NOMO-1 treated with DMSO at 0.1 percent for 48 hours (cell line): ENCODE results near the gene BUB1B.

Experiments used
- DNase-seq: peaks from one replicate; lab custom pipeline; 2025; ENCODE audit not compliant: unreplicated experiment; lab: John Stamatoyannopoulos, UW

The BUB1B gene

DNA sequence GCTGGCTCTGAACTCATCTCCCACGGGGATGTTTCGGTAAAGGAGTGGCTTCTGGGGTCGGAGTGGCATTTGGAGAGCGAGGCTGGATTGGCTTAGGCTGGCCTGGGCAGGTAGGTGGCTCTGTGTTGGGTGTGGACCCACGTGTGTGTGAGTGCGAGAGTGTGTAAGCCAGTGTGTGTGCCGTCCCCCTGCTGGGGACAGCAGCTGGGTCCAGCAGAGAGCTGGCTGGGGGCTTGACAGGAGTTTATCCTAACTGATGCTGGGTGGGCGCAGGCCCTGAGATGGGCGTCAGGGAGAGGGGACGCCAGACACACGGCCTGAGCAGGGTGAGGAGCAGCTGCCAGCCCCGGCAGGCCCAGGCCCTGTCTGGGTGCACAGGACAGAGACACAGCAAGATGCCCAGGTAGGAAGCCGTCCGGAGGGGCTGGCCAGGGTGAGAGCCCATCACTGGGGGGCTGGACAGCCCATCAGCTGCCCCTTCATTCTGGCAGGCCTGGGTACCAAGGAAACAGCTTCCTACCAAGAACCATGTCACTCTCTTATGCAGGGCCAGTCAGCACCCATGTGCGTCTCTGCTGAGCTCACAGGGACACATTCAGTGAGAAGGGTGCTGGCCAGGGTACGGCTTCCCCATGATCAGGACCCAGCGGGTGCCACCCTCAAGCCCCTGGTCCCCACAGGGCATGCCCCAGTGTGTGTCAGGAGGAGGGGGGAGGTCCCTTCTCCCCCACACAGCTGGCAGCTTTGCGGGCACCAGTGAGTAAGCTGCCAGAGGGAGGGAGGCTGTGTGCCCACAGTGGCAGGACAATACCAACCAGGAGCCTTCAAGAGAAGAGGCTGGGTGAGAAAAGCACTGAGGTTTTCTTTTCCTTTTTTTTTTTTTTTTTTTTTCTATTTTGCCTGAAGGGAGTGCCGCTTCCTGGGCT lies 79.1 kb downstream of the BUB1B start:
- DNase-seq, result no peak

DNA sequence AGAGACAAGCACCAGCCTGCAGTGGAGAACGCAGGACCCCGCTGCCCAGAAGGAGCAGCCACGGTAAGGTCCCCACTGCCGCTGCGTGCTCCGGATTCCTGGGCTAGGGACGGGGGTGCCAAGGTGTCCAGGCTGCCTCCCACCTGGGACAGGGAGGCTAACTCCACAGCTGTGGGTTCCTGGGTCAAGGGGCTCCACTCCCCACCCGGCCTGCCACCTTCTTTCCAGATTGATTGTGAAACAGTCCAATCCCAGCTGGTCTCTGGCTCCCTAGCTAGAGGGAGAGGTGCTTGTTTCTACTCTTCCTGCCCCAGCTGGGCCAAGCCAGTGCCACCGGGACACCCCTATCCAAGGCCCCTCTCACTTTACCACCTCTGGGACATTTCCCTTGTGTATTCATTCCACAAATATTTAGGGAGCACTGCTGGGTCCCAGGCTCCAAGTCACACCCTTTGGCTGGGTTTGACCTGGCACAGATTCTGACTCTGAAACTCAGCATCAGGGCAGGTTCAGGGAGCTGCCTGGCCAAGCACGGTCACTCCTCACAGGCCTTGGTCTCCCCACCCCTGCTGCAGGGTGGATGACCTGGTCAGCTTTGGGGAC lies 79.9 kb downstream of the BUB1B start:
- no peak for DNase-seq

DNA sequence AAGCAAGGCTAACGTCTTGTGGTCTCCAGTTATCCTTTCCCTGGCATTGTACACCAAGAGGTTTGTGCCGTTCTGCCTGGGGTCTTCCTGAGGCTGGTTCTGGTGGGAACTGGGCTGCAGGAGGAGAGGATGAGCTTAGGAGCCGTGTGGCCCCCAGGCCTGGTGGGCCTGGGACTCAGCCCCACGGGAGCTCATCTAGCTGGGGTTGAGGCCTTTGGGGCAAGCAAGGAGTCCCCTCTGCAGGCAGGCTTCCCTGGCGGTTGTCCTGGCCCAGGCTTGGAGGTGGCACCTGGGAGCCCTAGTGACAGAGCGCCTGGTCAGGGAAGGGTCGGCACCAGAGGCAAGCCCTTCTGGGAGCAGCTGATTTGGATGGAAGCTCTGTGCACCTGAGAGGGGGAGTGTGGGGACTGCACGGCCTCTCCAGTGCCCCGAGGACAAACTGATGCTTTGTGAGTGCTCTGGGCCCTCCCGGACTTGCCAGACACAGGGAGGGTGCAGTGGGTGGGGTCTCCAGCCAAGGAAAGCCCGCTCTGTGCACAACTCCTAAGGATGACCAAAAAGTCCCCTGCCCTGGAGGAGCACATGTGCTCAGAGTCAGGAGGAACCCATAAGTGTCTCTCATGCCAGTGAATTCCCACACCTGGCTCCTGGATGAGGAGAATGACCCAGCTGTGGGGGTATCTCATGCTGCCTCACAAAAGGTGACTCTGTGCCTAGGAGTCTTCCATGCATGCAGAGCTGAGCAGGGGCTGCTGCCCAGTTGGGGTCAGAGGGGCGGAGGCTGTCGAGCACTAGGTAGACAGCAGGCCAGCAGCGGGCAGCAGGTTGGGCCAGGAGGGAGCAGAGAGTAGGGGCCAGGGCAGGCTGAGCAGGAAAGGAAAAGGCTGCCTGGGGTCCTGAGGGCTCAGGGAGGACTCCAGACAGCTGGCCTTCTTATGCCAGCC lies 80.7 kb downstream of the BUB1B start:
- DNase-seq, result no peak

DNA sequence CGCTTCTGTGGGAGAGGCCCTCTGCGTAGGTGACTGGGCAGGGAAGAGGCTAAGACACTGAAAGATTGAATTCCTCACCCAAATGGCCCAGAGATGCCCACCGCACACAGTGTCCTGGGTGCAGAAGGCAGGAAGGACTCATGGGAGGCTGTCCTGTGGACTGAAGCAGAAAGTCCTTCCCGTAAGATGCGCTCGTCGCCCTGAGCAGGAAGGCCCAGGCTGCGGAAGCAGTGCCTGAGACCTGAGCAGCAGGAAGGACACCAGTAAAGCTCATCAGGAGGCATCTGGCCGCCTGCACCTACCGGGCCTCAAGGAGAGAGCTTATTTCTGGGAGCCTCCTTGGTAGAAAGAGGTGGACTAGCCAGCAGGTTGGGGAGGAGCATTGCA lies 81.3 kb downstream of the BUB1B start:
- no peak for DNase-seq

DNA sequence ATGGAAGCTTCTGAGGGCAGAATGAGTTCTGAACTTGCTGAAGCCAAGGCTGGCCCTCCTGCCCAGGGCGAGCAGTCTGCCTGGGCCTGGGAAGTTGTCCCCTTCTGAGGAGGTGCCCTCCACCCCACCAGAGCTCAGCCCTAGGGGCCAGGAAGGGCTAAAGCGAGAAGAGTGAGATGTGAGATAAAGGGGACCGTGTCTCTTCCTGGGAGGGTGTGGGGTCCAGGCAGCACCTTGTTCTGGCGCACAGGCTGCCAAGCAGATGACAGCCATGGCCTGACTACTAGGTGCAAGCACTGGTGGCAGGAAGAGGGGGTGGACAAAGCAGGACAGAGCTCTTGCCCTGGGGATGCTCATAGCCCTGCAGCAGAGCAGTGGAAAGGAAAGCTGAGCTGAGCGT lies 81.7 kb downstream of the BUB1B start:
- no peak for DNase-seq

DNA sequence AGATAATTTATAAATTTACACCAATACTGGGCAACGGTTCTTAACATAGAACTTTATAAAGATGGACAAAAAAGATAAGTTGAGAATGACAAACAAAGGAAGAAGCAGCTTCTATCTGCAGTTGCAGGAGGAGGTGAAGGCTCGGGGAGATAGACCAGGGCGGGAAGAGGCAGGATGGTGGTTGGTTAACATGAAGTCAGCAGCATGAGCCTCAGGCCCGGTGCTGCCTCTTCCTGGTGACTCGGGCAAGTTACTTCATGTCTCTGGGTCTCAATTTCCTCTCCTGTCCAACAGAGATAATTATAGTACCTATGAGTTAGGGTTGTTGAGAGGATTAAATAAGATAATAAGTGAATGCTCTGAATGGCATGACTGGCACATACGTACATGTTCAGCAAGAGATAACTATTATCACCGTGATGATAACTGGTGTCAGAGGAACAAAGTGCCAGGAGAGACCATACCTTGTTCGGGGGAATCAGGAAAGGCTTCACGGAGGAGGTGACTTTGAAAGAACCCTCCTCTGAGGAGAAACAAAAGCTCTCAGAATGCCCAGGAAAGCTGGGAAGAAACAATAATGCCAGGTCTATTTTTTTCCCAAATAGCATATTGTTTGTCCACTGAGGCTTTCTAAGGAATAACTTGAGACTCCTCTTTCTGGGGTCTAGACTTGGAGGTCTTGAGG lies 82.4 kb downstream of the BUB1B start:
- no peak for DNase-seq

DNA sequence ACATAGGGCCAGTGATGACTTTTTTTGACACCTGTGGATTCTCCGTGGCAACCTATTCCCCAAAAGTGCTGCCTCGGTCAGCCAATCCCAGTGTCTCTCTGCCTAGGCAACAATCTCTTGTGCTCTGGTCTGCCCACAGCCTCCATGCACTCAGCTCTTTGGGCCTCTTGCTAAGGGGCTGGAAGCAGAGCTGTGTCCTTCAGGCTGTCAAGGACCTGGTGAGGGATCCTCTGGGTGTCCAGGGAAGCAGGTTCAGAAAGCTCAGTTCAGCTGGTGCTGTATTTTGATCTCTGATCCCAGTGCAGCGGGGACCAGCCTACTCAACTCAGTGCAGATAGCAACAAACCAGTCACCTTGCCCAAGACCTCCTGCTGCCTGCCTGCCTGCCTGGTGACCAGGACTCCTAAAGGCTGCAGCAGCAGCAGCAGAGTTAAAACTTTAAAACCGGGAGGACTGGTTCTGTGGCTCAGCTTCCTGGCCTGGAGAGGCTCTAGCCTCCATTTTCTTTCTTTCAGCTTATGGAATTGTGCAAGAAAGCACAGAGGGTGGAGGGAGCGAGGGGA lies 84.2 kb downstream of the BUB1B start:
- no peak for DNase-seq

DNA sequence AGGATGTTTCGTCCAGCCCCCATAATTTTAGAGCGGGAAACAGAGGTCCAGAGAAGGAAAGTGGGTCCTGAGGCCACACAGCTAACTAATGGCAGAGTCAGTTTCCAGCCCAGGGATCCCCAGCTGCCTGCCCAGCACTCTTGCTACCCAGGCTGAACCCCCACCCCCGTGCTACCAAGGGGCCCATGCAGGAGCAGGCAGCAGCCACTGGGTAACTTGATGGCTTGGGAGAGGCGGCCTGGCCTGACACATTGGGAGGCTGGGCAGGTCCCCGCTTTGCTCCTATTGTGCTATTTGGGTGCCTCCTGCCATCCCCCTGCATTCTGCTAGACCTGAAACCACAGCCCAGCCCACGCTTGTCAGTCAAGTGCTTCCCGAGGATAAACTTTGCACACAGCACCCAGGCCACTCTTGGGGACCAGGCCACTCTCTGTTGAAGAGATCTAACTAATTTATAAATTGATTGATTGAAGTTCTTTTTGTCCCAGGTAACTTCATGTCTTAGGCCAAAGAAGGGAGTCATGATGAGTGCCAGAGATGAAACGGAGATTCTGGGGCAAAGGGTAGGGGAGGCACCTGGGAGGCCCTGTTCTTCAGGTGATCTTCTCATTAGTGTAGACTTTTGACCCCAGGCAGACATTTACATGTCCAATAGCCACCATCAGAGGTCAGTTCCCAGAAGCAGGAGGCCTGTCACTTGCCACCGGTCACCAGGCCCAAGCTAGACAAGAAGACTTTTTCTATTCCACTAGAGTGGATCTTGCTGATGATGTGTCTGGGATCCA lies 85.0 kb downstream of the BUB1B start:
- no peak for DNase-seq

DNA sequence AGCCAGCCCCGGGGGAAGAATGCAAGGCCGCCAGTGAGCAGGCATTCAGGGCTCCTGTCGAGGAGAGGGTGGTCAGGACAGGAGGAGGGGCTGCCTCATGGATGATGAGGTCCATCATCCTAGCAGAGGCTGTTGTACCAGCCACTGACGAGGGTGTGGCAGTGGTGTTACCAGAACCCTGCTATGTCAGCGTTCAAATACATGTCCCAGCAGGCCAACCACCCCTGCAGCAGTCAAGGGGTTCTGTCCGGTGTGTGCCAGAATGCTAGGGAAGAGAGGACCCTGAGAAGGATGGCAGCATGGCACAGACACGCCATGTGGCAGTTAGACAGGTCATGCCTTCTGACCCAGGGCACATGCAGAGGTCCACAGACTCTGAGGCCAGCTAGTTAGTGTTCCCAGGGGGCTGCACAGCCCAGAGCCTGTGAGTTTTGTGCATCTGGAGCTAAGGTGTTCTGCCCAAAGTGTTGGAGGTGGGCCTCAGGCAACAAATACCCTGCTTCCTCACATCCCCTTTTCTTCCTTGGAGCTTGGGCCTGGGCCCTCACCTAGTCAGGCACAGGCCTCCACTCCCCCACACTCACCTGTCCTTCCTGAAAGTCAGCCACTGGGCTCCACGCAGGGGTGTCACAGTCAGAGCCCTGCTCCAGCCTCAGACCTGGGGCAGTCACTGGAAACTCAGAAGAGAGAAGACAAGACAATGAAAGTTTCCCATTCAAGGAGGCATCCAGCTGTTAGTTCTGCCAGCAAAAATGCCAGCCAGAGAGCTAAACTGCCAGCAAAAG lies 85.8 kb downstream of the BUB1B start:
- no peak for DNase-seq

DNA sequence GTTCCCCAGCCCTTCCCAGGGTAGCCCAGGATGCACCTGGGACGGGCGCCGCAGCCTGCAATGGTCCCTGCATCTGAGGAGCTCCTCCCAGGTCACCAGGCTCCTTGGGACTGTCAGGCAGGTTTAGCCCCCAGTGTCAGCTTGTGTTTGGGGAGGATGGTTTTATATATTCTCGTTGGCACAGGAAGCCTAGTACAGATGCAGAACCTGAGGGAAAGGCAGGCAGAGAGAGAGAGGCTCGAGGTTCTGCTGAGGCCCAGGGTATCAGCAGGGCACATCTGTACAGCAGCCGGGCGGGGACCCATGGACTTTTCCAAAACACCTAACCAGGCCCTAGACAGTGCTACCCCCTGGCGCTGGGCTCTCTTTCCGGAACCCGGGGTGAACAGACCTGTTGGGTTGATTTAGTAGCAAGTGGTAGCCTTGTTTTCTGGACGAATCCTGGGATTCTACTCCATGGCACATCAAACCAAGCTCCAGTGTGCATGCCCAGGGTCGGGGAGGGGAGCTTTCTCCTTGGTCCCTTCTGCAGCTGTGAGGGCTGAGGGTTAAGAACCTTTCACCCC lies 86.6 kb downstream of the BUB1B start:
- no peak for DNase-seq

DNA sequence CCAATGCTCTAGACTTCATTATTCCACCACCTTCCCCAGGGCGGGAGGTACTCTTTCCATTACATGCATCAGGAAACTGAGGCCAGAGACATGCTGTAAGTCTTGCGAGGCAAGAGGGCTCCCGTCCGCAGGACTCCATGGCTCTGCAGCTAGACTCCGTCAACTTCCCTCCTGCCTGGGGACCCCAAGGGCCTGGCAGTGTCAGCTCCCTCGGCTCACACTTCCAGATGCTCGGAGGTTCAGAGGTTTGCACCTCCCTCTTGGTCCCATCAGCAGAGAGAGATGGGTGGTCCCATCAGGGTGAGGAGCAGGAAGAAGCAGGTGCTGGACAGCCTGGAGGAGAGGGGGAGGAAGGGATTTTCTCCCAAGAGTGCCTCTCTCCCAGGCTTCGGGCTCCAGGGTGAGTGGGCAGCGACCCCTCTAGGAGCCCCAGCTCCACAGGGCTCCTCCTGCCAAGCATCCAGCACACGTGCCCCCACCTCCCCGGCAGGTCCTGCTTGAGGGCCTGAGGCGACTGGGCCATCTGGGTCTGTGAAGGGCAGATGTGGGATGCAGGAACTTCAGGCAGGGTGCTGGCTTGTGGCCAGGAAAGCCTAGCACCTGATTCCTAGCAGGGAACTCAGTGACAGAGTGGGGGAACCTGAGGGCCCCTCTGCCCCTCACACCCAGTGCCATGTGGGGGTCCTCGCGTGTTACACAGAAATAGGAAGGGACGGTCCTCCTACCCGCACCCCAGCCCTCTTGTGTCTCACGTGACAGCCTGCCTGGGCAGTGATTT lies 87.3 kb downstream of the BUB1B start:
- no peak for DNase-seq

DNA sequence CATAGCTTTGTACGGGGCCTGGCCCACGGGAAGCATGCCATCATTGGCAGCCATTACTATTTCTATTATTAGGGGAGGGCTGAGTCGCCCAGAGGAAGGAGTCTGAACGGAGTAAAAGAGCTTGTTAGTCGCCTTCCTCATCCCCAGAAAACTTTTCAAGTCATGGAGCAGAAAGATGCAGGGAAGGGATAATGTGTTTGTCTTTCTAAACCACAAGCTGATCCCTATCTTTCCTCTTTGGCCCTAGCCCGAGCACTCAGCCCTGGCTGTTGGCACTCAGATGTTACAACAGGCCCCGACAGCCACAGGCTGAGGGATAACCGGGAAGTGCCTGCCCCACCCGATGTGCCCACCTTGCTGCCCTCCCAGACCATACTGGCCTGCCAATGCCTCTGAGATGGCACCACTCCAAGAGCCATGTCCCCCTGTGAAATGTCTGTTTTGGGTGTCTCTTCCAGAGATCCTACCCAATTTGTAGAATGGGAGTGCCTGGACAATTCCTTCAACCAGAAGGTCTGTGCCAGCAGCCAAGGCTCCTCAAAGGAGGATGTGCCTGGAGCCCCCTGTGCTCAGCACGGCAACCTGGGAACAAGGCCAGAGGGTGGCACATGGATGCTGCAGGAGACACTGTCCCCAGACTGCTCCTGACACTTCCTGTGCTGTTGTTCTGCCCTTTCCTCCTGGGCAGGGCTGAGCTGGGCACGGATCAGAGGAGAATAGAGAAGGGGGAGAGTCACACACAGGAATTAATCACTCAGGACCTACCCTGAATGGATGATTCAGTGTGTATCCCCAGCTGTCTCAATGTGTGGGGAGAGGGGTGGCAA lies 88.8 kb downstream of the BUB1B start:
- no peak for DNase-seq

DNA sequence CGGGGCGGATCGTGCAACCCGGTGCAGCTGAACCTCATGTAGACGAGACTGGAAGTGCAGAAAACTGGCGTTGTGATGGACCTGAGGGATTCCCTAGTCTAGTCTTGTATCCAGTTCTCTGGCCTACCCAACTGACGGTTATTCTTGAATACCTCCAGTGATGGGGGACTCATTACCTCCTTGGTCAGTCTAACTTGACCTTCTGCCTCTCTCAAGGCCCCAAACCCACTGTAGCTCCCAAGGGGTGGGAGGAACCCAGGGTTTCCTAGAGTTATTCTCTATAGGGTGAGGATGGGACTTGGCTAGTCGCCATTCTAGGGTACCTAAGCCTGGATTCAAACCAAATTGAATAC lies 89.4 kb downstream of the BUB1B start:
- DNase-seq, result no peak

DNA sequence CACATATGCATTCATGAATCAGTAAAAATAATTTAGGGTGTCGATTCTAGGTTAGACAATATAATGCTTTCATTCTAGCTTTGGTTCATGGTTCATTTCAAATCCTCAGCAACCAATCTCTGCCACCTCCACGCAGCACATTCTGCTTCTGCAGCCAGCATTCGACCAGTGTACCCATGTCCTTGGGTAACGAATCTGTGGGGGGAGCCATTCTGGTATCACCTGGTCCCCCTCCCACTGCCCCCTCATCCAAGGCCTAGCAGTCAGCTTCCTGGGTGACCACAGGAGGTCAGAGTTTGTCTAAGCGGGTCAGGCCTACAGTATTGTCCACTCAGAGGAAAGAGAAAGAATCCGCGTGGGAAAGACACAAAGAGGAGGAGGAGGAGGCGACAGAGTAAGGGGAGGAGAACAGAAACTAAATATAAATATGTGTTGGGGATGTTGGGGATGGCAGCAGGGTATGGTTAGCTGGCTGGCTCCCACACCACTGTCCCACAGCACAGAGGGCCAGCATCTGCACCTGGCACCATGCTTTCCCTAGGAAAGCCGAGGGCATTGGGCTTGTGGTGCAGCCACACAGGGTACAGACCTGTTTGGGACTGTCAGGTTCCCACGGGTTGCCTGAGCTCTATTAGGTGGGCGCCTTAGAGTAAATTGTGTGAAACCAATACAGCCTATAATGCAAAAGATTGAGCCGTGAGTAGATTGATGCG lies 90.1 kb downstream of the BUB1B start:
- no peak for DNase-seq

DNA sequence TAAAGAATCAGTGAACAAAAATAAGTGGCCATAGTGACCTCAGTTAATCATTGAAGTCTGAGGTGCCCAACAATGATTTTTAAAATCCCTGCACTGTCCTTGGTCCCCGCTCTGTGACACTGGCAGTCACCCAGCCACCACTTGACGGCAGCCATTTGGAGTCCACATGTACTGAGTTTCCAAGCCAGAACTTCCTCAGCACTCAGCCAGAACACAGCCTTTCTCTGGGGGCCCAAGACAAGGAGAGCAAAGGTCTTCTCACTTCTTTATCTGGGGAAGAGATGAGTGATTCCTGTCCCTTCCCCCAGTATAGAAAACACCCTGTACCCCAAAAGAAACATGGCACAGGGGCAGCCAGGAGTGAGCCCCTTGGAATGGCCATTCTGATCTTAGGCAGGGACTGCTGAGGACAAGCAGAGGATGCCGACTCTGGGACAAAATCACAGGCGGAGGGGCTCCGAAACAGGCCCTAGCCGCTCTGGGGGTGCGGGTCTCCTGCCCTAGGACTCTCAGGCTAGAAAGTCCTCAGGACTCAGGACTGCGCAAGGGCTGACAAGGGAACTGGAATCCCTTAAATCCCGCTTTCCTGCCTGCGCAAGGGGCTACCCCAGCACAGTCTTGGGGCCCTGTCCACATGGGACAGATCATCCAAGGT lies 90.7 kb downstream of the BUB1B start:
- no peak for DNase-seq

DNA sequence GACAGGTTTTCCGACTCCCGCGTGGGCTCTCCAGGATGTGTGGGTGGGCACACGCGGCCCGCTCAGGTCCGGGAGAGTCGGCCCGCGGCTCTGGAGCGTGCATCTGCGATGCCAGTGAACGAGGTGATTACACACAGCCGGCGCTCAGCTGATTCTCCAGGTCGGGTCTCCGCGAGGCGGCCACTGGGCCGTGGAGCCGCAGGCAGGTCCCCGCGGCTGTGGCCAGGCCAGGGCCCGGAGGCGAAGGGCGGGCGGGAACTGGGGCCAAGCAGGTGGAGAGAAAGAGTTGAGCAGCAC lies 91.2 kb downstream of the BUB1B start:
- no peak for DNase-seq
